H1 (cell line): Measurements from ENCODE around the gene CD300H. TPM values are rescaled to one million over a fixed set of nuclear protein-coding genes. Genes with fewer than 3 reads are reported as not detected.

Experiments
- CTCF ChIA-PET: fragments of 300-600 bp; sonication (Branson Sonifier 250); formaldehyde crosslinking; loops from one replicate; lab custom pipeline; 2021; ENCODE audit not compliant: partially characterized antibody; lab: Charles Lee
- POLR2A ChIA-PET: fragments of 300-600 bp; sonication (Branson Sonifier 250); formaldehyde crosslinking; loops from one replicate; lab custom pipeline; 2021; ENCODE audit warnings: inconsistent platforms; ENCODE audit not compliant: partially characterized antibody; lab: Charles Lee
- DNase-seq, 2 experiments: peaks; one replicate each; pipeline versions ENCODE4 v3.0.0 to v3.0.0-alpha.2; 2010 to 2022; ENCODE audit warnings: low spot score in 2 of 2, low read depth in 1 of 2, mixed read lengths in 1 of 2
- FAIRE-seq: peaks from 2 replicates; lab custom pipeline; 2011; peaks lifted over from hg19 to GRCh38; lab: Jason Lieb, UNC
- H2AFZ ChIP-seq: 2 replicates; pipeline ENCODE4 v1.8.1; 2012; ENCODE audit warnings: low read length, inconsistent platforms
- H2AK5ac ChIP-seq: 2 replicates; pipeline ENCODE4 v1.6.1; 2013; ENCODE audit warnings: low read depth, low read length
- H2BK120ac ChIP-seq: replicated peaks from 2 replicates; pipeline ENCODE3; 2013; ENCODE audit warnings: low read depth, low read length, inconsistent platforms
- H2BK12ac ChIP-seq: 2 replicates; pipeline ENCODE4 v1.6.1; 2013; ENCODE audit warnings: low read depth, low read length
- H2BK15ac ChIP-seq: 2 replicates; pipeline ENCODE4 v1.6.1; 2013; ENCODE audit warnings: low read length
- H2BK20ac ChIP-seq: 2 replicates; pipeline ENCODE4 v1.6.1; 2013; ENCODE audit warnings: low read length
- H2BK5ac ChIP-seq: 2 replicates; pipeline ENCODE4 v1.6.1; 2013; ENCODE audit warnings: low read depth, low read length
- H3K14ac ChIP-seq: 2 replicates; pipeline ENCODE4 v1.6.1; 2013; ENCODE audit warnings: inconsistent platforms; ENCODE audit not compliant: insufficient read length
- H3K18ac ChIP-seq: 2 replicates; pipeline ENCODE4 v1.6.1; 2013; ENCODE audit warnings: low read length; ENCODE audit errors: extremely low read depth
- H3K23ac ChIP-seq: 2 replicates; pipeline ENCODE4 v1.6.1; 2013; ENCODE audit warnings: inconsistent platforms; ENCODE audit not compliant: insufficient read length
- H3K23me2 ChIP-seq: 2 replicates; pipeline ENCODE4 v1.6.1; 2013; ENCODE audit warnings: low read depth, low read length
- H3K27ac ChIP-seq: 2 replicates; pipeline ENCODE4 v1.6.1; 2011; ENCODE audit warnings: low read depth, low read length, inconsistent platforms
- H3K27me3 ChIP-seq, 4 experiments: replicated peaks in 1 of 4; 1 replicate in 1 of 4; 2 replicates in 3 of 4; pipeline versions ENCODE4 v1.6.1 to v1.8.1; 2011 to 2013; ENCODE audit warnings: low read length in 3 of 4, mild to moderate bottlenecking in 3 of 4, inconsistent platforms in 2 of 4, mixed read lengths in 2 of 4, moderate library complexity in 1 of 4; ENCODE audit not compliant: control insufficient read depth in 3 of 4, insufficient read depth in 3 of 4; ENCODE audit errors: extremely low read depth in 1 of 4
- H3K36me3 ChIP-seq, 4 experiments: 2 replicates each; pipeline versions ENCODE4 v1.6.1 to v1.8.1; 2011 to 2013; ENCODE audit warnings: mild to moderate bottlenecking in 4 of 4, low read length in 3 of 4, moderate library complexity in 2 of 4, control low read depth in 1 of 4, inconsistent platforms in 1 of 4; ENCODE audit not compliant: insufficient read depth in 4 of 4, control insufficient read depth in 2 of 4
- H3K4ac ChIP-seq: replicated peaks from 2 replicates; pipeline ENCODE3; 2013; ENCODE audit warnings: low read length, low read depth, mixed read lengths, inconsistent platforms; ENCODE audit not compliant: insufficient read length
- H3K4me1 ChIP-seq, 4 experiments: replicated peaks in 1 of 4; 1 replicate in 1 of 4; 2 replicates in 3 of 4; pipeline versions ENCODE4 v1.6.1 to v1.8.1; 2011 to 2013; ENCODE audit warnings: low read length in 3 of 4, inconsistent platforms in 2 of 4, mixed read lengths in 1 of 4; ENCODE audit not compliant: insufficient read depth in 4 of 4, control insufficient read depth in 3 of 4
- H3K4me2 ChIP-seq, 2 experiments: 2 replicates each; pipeline versions ENCODE4 v1.6.1 to v1.8.1; 2011 to 2013; ENCODE audit warnings: low read depth in 2 of 2, low read length in 2 of 2, control low read depth in 1 of 2, inconsistent platforms in 1 of 2, mild to moderate bottlenecking in 1 of 2; ENCODE audit not compliant: insufficient read depth in 1 of 2
- H3K4me3 ChIP-seq, 4 experiments: fragments of 200-600, 300-600 bp in 1 of 4; sonication (generic), shearing (Covaris generic), sonication (Bioruptor Twin) in 1 of 4; 2 replicates each; pipeline versions ENCODE4 v1.5.1 to v1.8.1; 2011 to 2016; ENCODE audit warnings: low read length in 4 of 4, low read depth in 3 of 4, control low read depth in 2 of 4, inconsistent platforms in 2 of 4, mild to moderate bottlenecking in 2 of 4, mixed read lengths in 1 of 4, moderate library complexity in 1 of 4; ENCODE audit not compliant: insufficient read depth in 2 of 4; ENCODE audit errors: extremely low read depth in 1 of 4
- H3K56ac ChIP-seq: replicated peaks from 2 replicates; pipeline ENCODE3; 2013; ENCODE audit warnings: low read depth, mild to moderate bottlenecking, mixed read lengths, low read length, inconsistent platforms; ENCODE audit not compliant: insufficient read length
- H3K79me1 ChIP-seq: 2 replicates; pipeline ENCODE4 v1.6.1; 2013; ENCODE audit warnings: low read depth, low read length, control low read depth
- H3K79me2 ChIP-seq, 2 experiments: 2 replicates each; pipeline versions ENCODE4 v1.6.1 to v1.8.1; 2012 to 2013; ENCODE audit warnings: low read length in 2 of 2, mild to moderate bottlenecking in 2 of 2, inconsistent platforms in 1 of 2; ENCODE audit not compliant: insufficient read depth in 2 of 2, control insufficient read depth in 1 of 2
- H3K9ac ChIP-seq, 4 experiments: replicated peaks in 1 of 4; 1 replicate in 1 of 4; 2 replicates in 3 of 4; pipeline versions ENCODE4 v1.6.1 to v1.8.1; 2011 to 2013; ENCODE audit warnings: low read depth in 3 of 4, low read length in 3 of 4, control low read depth in 2 of 4, mild to moderate bottlenecking in 2 of 4, moderate library complexity in 2 of 4, inconsistent platforms in 1 of 4; ENCODE audit errors: extremely low read depth in 1 of 4
- H3K9me3 ChIP-seq, 2 experiments: 2 replicates each; pipeline versions ENCODE4 v1.6.1 to v1.8.1; 2012 to 2013; ENCODE audit warnings: mild to moderate bottlenecking in 2 of 2, moderate library complexity in 2 of 2, control low read depth in 1 of 2, inconsistent platforms in 1 of 2, low read depth in 1 of 2, low read length in 1 of 2, mixed read lengths in 1 of 2; ENCODE audit not compliant: insufficient read depth in 2 of 2
- H4K20me1 ChIP-seq, 2 experiments: replicated peaks in 1 of 2; 2 replicates each; pipeline versions ENCODE3 to v1.8.1; 2011 to 2013; ENCODE audit warnings: inconsistent platforms in 2 of 2, low read length in 2 of 2, mild to moderate bottlenecking in 1 of 2; ENCODE audit not compliant: insufficient read depth in 2 of 2, control insufficient read depth in 1 of 2
- H4K5ac ChIP-seq: 2 replicates; pipeline ENCODE4 v1.6.1; 2013; ENCODE audit warnings: low read length, low read depth, mixed read lengths, inconsistent platforms; ENCODE audit not compliant: insufficient read length
- H4K8ac ChIP-seq: 2 replicates; pipeline ENCODE4 v1.8.0; 2013; ENCODE audit warnings: mild to moderate bottlenecking, moderate library complexity, low read length, inconsistent platforms; ENCODE audit not compliant: insufficient read depth; ENCODE audit errors: extremely low read depth
- H4K91ac ChIP-seq: replicated peaks from 2 replicates; pipeline ENCODE3; 2013; ENCODE audit warnings: low read length, mixed read lengths, inconsistent platforms; ENCODE audit not compliant: insufficient read length
- CTCF ChIP-seq, 3 experiments: IDR thresholded peaks; 1 replicate in 2 of 3; 2 replicates in 1 of 3; pipeline versions ENCODE4 v1.5.1 to v1.6.1; 2011; ENCODE audit warnings: low read length in 3 of 3, mild to moderate bottlenecking in 3 of 3, inconsistent platforms in 2 of 3, low read depth in 1 of 3, moderate library complexity in 1 of 3; ENCODE audit not compliant: insufficient read depth in 1 of 3; ENCODE audit errors: control extremely low read depth in 1 of 3
- GABPA ChIP-seq: IDR thresholded peaks from 2 replicates; pipeline ENCODE4 v1.6.1; 2011; ENCODE audit warnings: mild to moderate bottlenecking, low read length, moderate library complexity, borderline replicate concordance; ENCODE audit not compliant: insufficient read depth
- POLR2AphosphoS5 ChIP-seq: IDR thresholded peaks from 2 replicates; pipeline ENCODE4 v1.6.1; 2011; ENCODE audit warnings: low read depth, low read length
- TEAD4 ChIP-seq: IDR thresholded peaks from 2 replicates; pipeline ENCODE4 v1.6.1; 2012; ENCODE audit warnings: low read depth, low read length, inconsistent platforms, mixed read lengths
- USF2 ChIP-seq: IDR thresholded peaks from 2 replicates; pipeline ENCODE4 v1.6.1; 2011; ENCODE audit warnings: low read length, improper control_type of control experiment
- WGBS, 2 experiments: shearing (Covaris generic) in 1 of 2; methylation state at CpG; one replicate each; pipeline versions ENCODE4 v1.1.6 to v1.1.7; 2013 to 2015; ENCODE audit warnings: low lambda C conversion rate in 2 of 2, mixed read lengths in 2 of 2, inconsistent platforms in 1 of 2, low coverage in 1 of 2, missing lambda C conversion rate in 1 of 2; ENCODE audit not compliant: insufficient replicate concordance in 2 of 2, insufficient coverage in 1 of 2, insufficient read length in 1 of 2; ENCODE audit errors: extremely low coverage in 1 of 2, missing lambda C conversion rate in 1 of 2; 5-methylcytosine and 5-hydroxymethylcytosine counted together
- polyA plus RNA-seq, 7 experiments: library from polyadenylated mRNA; depleted of rRNA in 3 of 7; stranded (reverse) in 5 of 7; unstranded in 2 of 7; fragments of >200 nt in 5 of 7; fragments of 200-250 nt in 2 of 7; gene quantifications; 1 replicate in 5 of 7; 2 replicates in 1 of 7; 4 replicates in 1 of 7; pipeline versions ENCODE4 v1.2.1 to v1.2.3, GENCODE V29; 2011 to 2013; ENCODE audit warnings: missing spikeins in 2 of 7, mixed read lengths in 2 of 7
- total RNA-seq: library from RNA; stranded (reverse); fragmentation: NEBNext Ultra II Directional; extraction: Animal tissue kit (Norgen Biotek cat#: 25700); gene quantifications from 2 replicates; pipeline ENCODE4 v1.2.1, GENCODE V29; 2021

Gene CD300H
- total and polyA plus RNA-seq, 2 of the 8 experiments (the other 6 are each of a cell fraction or from before 2014, with no cell fraction given) = not detected

- no peaks in the 10 kb centered on the region for H3K79me2 ChIP-seq
- no peak overlapping the region for H3K14ac ChIP-seq
- H3K4ac ChIP-seq = no peak overlapping the region
- no peaks in the 10 kb centered on the region for H3K36me3 ChIP-seq
- H2AFZ ChIP-seq = no peak overlapping the region
- 0 out of 7 replicates have a peak, but pooled peaks cover 0 to 3% (median 0%) of the 10 kb centered on the region in 4 experiments for H3K27me3 ChIP-seq
- no peak overlapping the region for H2AK5ac ChIP-seq
- FAIRE-seq = no peak
- H4K5ac ChIP-seq = no peak overlapping the region
- no peak overlapping the region for H3K4me2 ChIP-seq
- no peak overlapping the region for H2BK20ac ChIP-seq
- H2BK5ac ChIP-seq = no peak overlapping the region
- no peak overlapping the region for H4K91ac ChIP-seq
- no peak overlapping the region for H2BK15ac ChIP-seq
- no peak overlapping the region for H2BK120ac ChIP-seq
- no peak overlapping the region for H3K9ac ChIP-seq
- ChIA-PET POLR2A (no interaction called here), CTCF (interaction anchor here (0.9 to 3.6 kb wide), 3 partner anchors 12 to 21 kb away, joined by 4 to 20 read pairs (median 5); partner anchors contain the start of gene CD300H)
- 86% methylated on average over 9 of the region's 9 CpGs; no CpG with 5 or more reads in 1 of the 2 experiments for WGBS, 2 experiments
- H3K23me2 ChIP-seq = no peaks in the 10 kb centered on the region
- H3K4me1 ChIP-seq = no peaks in the 10 kb centered on the region
- H3K79me1 ChIP-seq = no peaks in the 10 kb centered on the region
- no peak overlapping the region for H3K4me3 ChIP-seq
- H2BK12ac ChIP-seq = no peak overlapping the region
- no peak overlapping the region for H3K56ac ChIP-seq
- H3K18ac ChIP-seq = peak overlapping the region; percentile 32; the same call in 1 of the 2 replicates
- no peak for TF ChIP-seq GABPA
- TF ChIP-seq TEAD4 = no peak
- TF ChIP-seq POLR2AphosphoS5 = no peak
- TF ChIP-seq USF2 = no peak
- TF ChIP-seq CTCF (IDR thresholded peaks at IDR 0.05; ENCODE audit: control extremely low read depth in 1 of 3, insufficient read depth in 1 of 3, low read depth in 1 of 3, low read length in 3 of 3) = no peak
- H4K20me1 ChIP-seq = no peaks in the 10 kb centered on the region
- H3K27ac ChIP-seq = no peak overlapping the region
- H3K9me3 ChIP-seq = no peaks in the 10 kb centered on the region
- no peak overlapping the region for H3K23ac ChIP-seq
- H4K8ac ChIP-seq = no peak overlapping the region
- no peak for DNase-seq
These were observed 11.7 kb upstream of the CD300H start for GRCh38 chr17:74578979-74579378.
